ENCODE data around the gene RFXANK. TPM values are rescaled to one million over a fixed set of nuclear protein-coding genes. Genes with fewer than 3 reads are reported as not detected.
"Not testable (repeated sequence)": the region's sequence is repeated elsewhere in the genome, so short reads cannot be mapped to it uniquely, and the experiment has no call there.

Gene RFXANK
- total RNA-seq, 2 experiments from 2014 or later: 110 to 121 TPM

GRCh38 chr19:19215792-19216191, 23.7 kb downstream of the RFXANK start:
- H3K27me3 Mint-ChIP-seq: peaks cover 46% of the 10 kb centered on the region
- no peaks in the 10 kb centered on the region for H3K9me3 Mint-ChIP-seq (ENCODE audit: low read depth)
- CTCF ChIA-PET: interaction anchor here (1.5 kb wide), 1 partner anchor 11 kb away, joined by 3 read pairs; no protein-coding TSS in a partner anchor
- no peak overlapping the region for H3K4me3 Mint-ChIP-seq
- H3K27ac Mint-ChIP-seq: no peak overlapping the region
- ATAC-seq (no peak), DNase-seq (no peak)
- no peaks in the 10 kb centered on the region for H3K36me3 Mint-ChIP-seq
- H3K4me1 Mint-ChIP-seq: no peaks in the 10 kb centered on the region

- CTCF ChIA-PET: interaction anchor here (0.7 kb wide), 1 partner anchor 71 kb away, joined by 3 read pairs; no protein-coding TSS in a partner anchor
- no peak for DNase-seq
- Mint-ChIP-seq H3K27ac (no peak overlapping the region), H3K36me3 (no peaks in the 10 kb centered on the region), H3K4me3 (no peak overlapping the region), H3K9me3 (ENCODE audit: low read depth) (no peaks in the 10 kb centered on the region), H3K4me1 (no peaks in the 10 kb centered on the region), H3K27me3 (peaks cover 38% of the 10 kb centered on the region)
- ATAC-seq: no peak
Measured at GRCh38 chr19:19217099-19217498, 25.0 kb downstream of the RFXANK start.

- ATAC-seq (no peak), DNase-seq (no peak)
- Mint-ChIP-seq H3K27me3 (peaks cover 26% of the 10 kb centered on the region), H3K27ac (no peak overlapping the region), H3K9me3 (ENCODE audit: low read depth) (no peaks in the 10 kb centered on the region), H3K36me3 (no peaks in the 10 kb centered on the region), H3K4me1 (no peaks in the 10 kb centered on the region), H3K4me3 (no peak overlapping the region)
- CTCF ChIA-PET: no interaction called here
Measured at GRCh38 chr19:19218911-19219310, 26.9 kb downstream of the RFXANK start.

DNA sequence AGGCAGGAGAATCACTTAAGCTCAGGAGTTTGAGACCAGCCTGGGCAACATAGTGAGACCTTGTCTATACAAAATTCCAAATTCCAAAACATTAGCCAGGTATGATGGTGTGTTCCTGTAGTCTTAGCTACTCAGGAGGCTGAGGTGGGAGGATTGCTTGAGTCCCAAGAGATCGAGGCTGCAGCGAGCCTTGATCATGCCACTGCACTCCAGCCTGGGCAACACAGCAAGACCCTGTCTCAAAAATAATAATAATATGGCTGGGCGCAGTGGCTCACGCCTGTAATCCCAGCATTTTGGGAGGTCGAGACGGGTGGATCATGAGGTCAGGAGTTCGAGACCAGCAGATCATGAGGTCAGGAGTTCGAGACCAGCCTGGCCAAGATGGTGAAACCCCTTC, 28.9 kb downstream of the RFXANK start:
- H3K4me3 Mint-ChIP-seq; CTCF ChIA-PET; H3K27ac Mint-ChIP-seq; ATAC-seq; H3K36me3 Mint-ChIP-seq; H3K4me1 Mint-ChIP-seq; H3K9me3 Mint-ChIP-seq (ENCODE audit: low read depth); DNase-seq: not testable (repeated sequence)
- peaks cover 20% of the 10 kb centered on the region for H3K27me3 Mint-ChIP-seq

DNA sequence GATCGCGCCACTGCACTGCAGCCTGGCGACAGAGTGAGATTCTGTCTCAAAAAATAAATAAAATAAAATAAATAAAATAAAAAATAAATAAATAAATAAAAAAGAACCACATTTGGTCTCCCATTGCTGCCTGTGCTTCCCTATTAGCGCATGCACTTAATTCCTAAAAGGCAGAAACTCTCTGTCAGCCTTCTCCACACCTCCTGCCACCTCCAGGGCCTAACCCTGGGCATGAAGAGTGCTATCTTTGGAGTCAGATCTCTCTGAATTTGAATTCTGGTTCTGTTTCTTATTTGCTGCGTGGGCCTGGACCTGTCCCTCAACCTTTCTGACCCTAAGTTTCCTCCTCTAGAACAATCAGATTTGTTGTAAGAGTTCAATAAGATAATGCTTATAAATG, 31.0 kb downstream of the RFXANK start:
- Mint-ChIP-seq H3K27ac (no peak overlapping the region), H3K9me3 (ENCODE audit: low read depth) (no peaks in the 10 kb centered on the region), H3K4me3 (no peak overlapping the region), H3K4me1 (peaks cover 3% of the 10 kb centered on the region), H3K36me3 (no peaks in the 10 kb centered on the region), H3K27me3 (peaks cover 14% of the 10 kb centered on the region)
- no peak for DNase-seq
- CTCF ChIA-PET: no interaction called here
- no peak for ATAC-seq

DNA sequence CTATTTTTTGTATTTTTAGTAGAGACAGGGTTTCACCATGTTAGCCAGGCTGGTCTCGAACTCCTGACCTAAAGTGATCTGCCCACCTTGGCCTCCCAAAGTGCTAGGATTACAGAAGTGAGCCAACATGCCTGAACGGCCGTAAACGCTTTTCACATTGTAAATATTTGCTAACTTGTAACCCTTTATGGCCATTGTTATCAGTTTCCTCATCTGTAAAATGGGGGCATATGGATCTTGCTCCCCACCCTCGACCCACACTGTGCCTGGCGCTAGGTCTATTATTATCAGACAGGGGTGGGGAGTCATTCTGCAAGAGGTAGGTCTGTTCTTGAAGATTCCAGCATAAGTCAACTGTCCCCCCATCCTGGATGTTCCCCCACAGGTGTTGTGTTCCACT, 31.6 kb downstream of the RFXANK start:
- CTCF ChIA-PET: interaction anchor here (0.6 kb wide), 1 partner anchor 65 kb away, joined by 3 read pairs; no protein-coding TSS in a partner anchor
- peaks cover 16% of the 10 kb centered on the region for H3K27me3 Mint-ChIP-seq
- no peaks in the 10 kb centered on the region for H3K9me3 Mint-ChIP-seq (ENCODE audit: low read depth)
- no peaks in the 10 kb centered on the region for H3K36me3 Mint-ChIP-seq
- DNase-seq (no peak), ATAC-seq (no peak)
- H3K27ac Mint-ChIP-seq: no peak overlapping the region
- H3K4me3 Mint-ChIP-seq: no peak overlapping the region
- peaks cover 3% of the 10 kb centered on the region for H3K4me1 Mint-ChIP-seq

DNA sequence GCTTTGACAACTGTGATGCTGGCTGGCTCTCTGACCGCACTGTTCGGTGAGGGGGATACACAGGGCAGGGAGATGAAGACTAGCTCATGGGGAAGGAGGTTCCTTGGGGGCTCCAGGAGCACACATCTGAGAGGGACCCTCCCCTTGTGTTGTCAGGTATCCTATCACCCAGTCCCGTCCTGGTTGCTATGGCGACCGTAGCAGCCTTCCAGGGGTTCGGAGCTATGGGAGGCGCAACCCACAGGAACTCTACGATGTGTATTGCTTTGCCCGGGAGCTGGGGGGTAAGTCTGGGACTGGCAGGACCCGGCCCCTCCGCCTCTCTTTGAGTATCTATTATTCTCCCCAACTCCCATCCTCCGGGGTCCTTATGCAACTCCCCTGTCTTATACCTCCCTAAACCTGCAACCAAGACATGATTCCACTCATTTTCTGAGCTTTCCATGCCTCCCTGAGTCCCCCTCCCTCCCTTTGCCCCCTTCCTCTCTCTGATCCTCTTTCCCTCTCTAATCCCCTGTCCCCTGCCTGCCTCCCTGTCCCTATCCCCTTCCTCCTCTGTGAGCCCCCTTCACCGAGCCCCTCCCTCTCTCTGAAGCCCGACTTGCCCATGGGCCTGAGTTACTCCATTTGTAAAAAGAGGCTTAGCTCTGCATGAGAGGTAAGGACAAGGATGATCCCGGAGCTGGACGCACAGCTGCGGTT, 32.2 kb downstream of the RFXANK start:
- Mint-ChIP-seq H3K27ac (no peak overlapping the region), H3K36me3 (no peaks in the 10 kb centered on the region), H3K27me3 (peaks cover 20% of the 10 kb centered on the region), H3K4me1 (peaks cover 3% of the 10 kb centered on the region), H3K4me3 (peak overlapping the region; percentile 36), H3K9me3 (ENCODE audit: low read depth) (no peaks in the 10 kb centered on the region)
- CTCF ChIA-PET: interaction anchor here (0.6 to 1.9 kb wide), 8 partner anchors 21 to 266 kb away, joined by 3 to 15 read pairs (median 6); partner anchors contain the start of gene NR2C2AP
- no peak for ATAC-seq
- DNase-seq: no peak

- Mint-ChIP-seq H3K4me1 (peaks cover 3% of the 10 kb centered on the region), H3K27ac (no peak overlapping the region), H3K4me3 (peak overlapping the region; percentile 55), H3K36me3 (no peaks in the 10 kb centered on the region), H3K27me3 (peaks cover 20% of the 10 kb centered on the region), H3K9me3 (ENCODE audit: low read depth) (no peaks in the 10 kb centered on the region)
- CTCF ChIA-PET: interaction anchor here (0.6 to 1.9 kb wide), 11 partner anchors 11 to 265 kb away, joined by 3 to 15 read pairs (median 5); partner anchors contain the start of genes BORCS8, NR2C2AP and RFXANK
- DNase-seq (peak; percentile 84), ATAC-seq (peak; percentile 96)
Measured at GRCh38 chr19:19224852-19225494, 32.9 kb downstream of the RFXANK start.

DNA sequence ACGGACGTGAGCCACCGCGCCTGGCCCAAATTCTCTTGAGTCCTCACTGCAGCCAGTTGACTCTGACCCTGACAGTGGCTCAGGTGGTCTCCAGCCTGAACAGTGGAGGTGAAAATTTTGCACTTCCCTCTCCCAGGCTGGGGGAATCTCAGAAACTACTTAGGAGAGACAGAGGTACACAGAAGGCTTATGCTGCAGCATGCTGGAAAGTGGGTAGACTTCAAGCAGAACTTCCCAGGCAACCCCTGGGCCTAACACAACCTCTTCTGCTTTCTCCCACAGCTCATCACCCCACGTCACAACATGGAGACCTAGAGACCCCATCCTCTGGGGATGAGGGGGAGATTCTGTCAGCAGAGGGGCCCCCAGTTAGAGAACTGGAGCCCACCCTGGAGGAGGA, 34.1 kb downstream of the RFXANK start:
- H3K4me3 Mint-ChIP-seq: no peak overlapping the region
- CTCF ChIA-PET: interaction anchor here (1.0 to 1.9 kb wide), 5 partner anchors 23 to 80 kb away, joined by 3 to 13 read pairs (median 5); partner anchors contain the start of genes BORCS8, NR2C2AP and RFXANK
- no peaks in the 10 kb centered on the region for H3K36me3 Mint-ChIP-seq

DNA sequence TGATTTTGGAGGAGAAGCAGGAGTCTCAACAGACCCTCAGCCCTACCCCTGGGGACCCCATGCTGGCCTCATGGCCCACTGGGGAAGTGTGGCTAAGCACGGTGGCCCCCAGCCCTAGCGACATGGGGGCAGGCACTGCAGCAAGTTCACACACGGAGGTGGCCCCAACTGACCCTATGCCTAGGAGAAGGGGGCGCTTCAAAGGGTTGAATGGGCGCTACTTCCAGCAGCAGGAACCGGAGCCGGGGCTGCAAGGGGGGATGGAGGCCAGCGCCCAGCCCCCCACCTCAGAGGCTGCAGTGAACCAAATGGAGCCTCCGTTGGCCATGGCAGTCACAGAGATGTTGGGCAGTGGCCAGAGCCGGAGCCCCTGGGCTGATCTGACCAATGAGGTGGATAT, 34.6 kb downstream of the RFXANK start:
- Mint-ChIP-seq H3K4me3 (no peak overlapping the region), H3K36me3 (no peaks in the 10 kb centered on the region), H3K4me1 (peaks cover 3% of the 10 kb centered on the region), H3K27me3 (peaks cover 20% of the 10 kb centered on the region), H3K27ac (no peak overlapping the region), H3K9me3 (ENCODE audit: low read depth) (no peaks in the 10 kb centered on the region)
- DNase-seq (no peak), ATAC-seq (no peak)
- CTCF ChIA-PET: interaction anchor here (1.1 kb wide), 1 partner anchor 11 kb away, joined by 3 read pairs; no protein-coding TSS in a partner anchor

More for the DNA sequence above, 34.1 kb downstream of the RFXANK start:
- H3K4me1 Mint-ChIP-seq: peaks cover 3% of the 10 kb centered on the region
- DNase-seq (no peak), ATAC-seq (no peak)
- H3K27me3 Mint-ChIP-seq: peaks cover 20% of the 10 kb centered on the region
- no peak overlapping the region for H3K27ac Mint-ChIP-seq
- H3K9me3 Mint-ChIP-seq (ENCODE audit: low read depth): no peaks in the 10 kb centered on the region

- no peak overlapping the region for H3K4me3 Mint-ChIP-seq
- H3K36me3 Mint-ChIP-seq: no peaks in the 10 kb centered on the region
- no peak overlapping the region for H3K27ac Mint-ChIP-seq
- CTCF ChIA-PET: interaction anchor here (1.1 kb wide), 1 partner anchor 12 kb away, joined by 3 read pairs; no protein-coding TSS in a partner anchor
- no peaks in the 10 kb centered on the region for H3K9me3 Mint-ChIP-seq (ENCODE audit: low read depth)
- peaks cover 23% of the 10 kb centered on the region for H3K27me3 Mint-ChIP-seq
- DNase-seq: no peak
- no peak for ATAC-seq
- peaks cover 3% of the 10 kb centered on the region for H3K4me1 Mint-ChIP-seq
Measured at GRCh38 chr19:19227217-19227616, 35.2 kb downstream of the RFXANK start.

DNA sequence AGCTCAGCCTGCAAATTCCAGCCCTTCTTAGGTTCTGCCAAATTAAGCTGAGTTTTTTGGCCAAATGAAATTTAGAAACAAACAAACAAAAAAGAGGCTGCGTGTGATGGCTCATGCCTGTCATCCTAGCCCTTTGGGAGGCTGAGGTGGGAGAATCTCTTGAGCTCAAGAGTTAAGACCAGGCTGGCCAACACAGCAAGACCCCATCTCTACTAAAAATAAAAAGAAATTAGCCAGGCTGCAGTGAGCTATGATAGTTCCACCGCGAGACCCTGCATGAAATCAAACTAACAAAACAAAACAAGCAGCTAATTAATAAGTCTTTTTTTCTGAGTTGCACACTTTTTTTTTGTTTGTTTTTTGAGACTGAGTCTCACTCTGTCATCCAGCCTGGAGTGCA, 37.6 kb downstream of the RFXANK start:
- no peak overlapping the region for H3K4me3 Mint-ChIP-seq
- peaks cover 3% of the 10 kb centered on the region for H3K4me1 Mint-ChIP-seq
- CTCF ChIA-PET: interaction anchor here (0.6 to 1.8 kb wide), 2 partner anchors 55 to 122 kb away, joined by 3 to 4 read pairs; no protein-coding TSS in a partner anchor
- DNase-seq: no peak
- H3K27me3 Mint-ChIP-seq: peaks cover 10% of the 10 kb centered on the region
- no peaks in the 10 kb centered on the region for H3K9me3 Mint-ChIP-seq (ENCODE audit: low read depth)
- H3K36me3 Mint-ChIP-seq: no peaks in the 10 kb centered on the region
- no peak overlapping the region for H3K27ac Mint-ChIP-seq
- no peak for ATAC-seq

- no peak overlapping the region for H3K4me3 Mint-ChIP-seq
Measured at GRCh38 chr19:19230999-19231398, 38.9 kb downstream of the RFXANK start.

More at GRCh38 chr19:19230999-19231398, 38.9 kb downstream of the RFXANK start:
- Mint-ChIP-seq H3K9me3 (ENCODE audit: low read depth) (peaks cover 2% of the 10 kb centered on the region), H3K27ac (no peak overlapping the region), H3K4me1 (no peaks in the 10 kb centered on the region), H3K36me3 (no peaks in the 10 kb centered on the region), H3K27me3 (peaks cover 10% of the 10 kb centered on the region)
- DNase-seq: no peak
- CTCF ChIA-PET: interaction anchor here (0.7 kb wide), 1 partner anchor 635 kb away, joined by 3 read pairs; no protein-coding TSS in a partner anchor
- no peak for ATAC-seq

Measured in activated CD8-positive, alpha-beta memory T cell treated with anti-CD3 and anti-CD28 coated beads, Interleukin-2, amount 10 ng/mL, durations not matched to agents 7 days and 5 days (primary cell).